Amygdala (tissue), 56 donors: ENCODE results near the gene LRRC49.

Source experiments
- DNase-seq, 56 donors: peaks; one replicate each; lab custom pipeline; 2025; lab: John Stamatoyannopoulos, UW

LRRC49 gene

DNA sequence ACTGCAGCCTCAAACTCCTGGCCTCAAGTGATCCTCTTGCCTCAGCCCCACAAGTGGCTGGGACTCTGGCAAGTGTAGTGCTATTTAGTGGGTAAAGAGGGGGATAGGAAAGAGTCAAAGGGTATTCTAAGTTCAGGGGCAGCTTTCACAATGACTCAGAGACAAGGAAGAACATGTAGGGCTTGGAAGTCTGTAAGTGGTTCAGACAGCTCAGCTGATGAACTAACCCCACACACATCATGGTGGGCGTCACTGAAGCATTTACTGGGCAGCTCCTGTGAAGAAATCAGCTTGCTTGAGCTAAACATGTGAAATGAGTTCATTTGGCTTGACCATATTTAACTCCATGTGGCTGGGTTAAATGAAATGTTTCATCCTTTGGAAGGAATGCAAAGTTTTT, 188.1 kb downstream of the LRRC49 start:
- no peak for DNase-seq

DNA sequence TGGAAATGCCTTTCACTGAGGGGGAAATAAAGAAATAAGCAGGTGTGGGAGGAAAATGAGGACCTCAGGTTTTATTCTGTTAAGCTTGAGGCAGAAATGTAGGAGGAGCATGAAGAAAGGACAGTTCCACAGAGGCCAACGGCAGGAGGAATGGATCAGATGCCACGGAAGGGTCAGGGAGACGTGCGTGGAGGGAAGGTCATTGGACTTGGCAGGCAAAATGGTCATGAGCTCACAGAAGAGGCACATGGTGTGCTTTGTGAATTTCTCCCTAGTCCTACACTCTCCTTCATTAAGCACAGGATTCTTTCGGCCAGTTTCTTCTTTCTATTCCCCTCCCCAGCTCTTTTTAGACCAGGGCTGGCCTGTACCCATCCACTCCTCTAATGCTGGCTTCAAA, 190.2 kb downstream of the LRRC49 start:
- DNase-seq, result no peak

GRCh38 chr15:71083349-71083748, 190.7 kb downstream of the LRRC49 start:
- DNase-seq, result no peak

DNA sequence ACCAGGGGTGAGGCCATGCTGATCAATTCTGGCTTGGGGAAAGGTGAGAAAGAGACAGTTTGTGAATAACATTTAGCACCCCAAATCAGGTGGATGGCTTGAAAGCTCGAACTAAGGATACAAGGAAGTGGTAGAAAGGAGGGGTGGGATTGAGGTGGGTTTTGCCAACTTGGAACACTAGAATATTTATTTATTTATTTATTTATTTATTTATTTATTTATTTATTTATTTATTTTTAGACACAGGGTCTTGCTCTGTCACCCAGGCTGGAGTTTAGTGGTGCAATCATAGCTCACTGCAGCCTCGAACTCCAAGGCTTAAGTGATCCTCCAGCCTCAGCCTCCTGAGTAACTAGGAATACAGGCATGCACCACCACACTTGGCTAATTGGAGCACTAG, 191.6 kb downstream of the LRRC49 start:
- no peak for DNase-seq

DNA sequence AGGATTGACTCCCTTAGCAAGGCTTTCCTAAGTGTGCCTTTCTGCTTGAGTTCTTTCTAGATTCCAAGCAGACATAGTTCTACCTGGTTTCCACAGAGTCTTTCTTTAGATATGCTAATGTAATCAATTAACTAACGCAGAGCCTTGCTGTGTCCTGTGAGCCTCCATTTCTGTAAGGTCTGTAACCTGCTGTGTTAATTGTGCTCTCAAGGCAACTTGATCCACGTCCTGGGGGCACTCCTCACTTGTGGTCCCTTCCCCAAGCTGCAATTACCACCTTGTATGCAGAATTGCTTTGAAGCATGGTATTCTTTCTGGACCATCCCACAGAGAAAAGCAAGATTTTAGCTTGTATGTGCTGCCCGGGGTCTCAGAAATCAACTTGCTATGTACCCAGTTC, 193.2 kb downstream of the LRRC49 start:
- DNase-seq, result no peak

- no peak for DNase-seq
Observed at GRCh38 chr15:71088155-71088554, 195.5 kb downstream of the LRRC49 start.

DNA sequence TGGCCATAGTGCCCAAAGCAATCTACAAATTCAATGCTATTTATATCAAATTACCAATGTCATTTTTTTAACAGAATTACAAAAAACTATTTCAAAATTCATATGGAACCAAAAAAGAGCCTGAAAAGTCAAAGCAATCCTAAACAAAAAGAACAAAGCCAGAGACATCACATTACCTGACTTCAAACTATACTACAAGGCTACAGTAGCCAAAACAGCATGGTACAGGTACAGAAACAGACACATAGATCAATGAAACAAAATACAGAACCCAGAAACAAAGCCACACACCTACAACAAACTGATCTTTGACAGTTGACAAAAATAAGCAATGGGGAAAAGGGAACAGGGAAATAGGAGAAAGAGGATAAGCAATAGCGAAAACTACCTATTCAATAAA, 196.1 kb downstream of the LRRC49 start:
- DNase-seq, result no peak

DNA sequence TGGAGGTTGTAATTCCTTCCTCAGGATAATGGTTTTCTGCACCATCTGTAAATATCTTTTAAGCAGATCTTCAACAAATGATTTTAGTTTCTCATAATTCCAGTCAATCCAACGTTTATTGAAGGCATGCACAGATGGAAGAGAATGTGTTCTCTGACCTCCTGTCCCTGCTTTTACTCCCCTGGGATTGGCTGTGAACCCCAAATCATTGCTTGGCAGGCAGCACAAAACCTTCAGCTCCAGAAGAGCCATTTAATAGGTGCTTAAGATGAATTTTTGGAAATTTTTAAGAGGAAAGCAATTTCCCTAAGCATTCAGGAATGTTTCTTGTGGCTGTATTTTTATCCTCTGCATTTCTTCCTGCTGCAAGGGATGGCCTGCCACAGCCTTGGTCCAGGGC, 197.2 kb downstream of the LRRC49 start:
- DNase-seq, result no peak

- DNase-seq, result no peak
Observed at GRCh38 chr15:71091601-71092000, 199.0 kb downstream of the LRRC49 start.

GRCh38 chr15:71092056-71092600, 199.5 kb downstream of the LRRC49 start:
- DNase-seq, result no peak

DNA sequence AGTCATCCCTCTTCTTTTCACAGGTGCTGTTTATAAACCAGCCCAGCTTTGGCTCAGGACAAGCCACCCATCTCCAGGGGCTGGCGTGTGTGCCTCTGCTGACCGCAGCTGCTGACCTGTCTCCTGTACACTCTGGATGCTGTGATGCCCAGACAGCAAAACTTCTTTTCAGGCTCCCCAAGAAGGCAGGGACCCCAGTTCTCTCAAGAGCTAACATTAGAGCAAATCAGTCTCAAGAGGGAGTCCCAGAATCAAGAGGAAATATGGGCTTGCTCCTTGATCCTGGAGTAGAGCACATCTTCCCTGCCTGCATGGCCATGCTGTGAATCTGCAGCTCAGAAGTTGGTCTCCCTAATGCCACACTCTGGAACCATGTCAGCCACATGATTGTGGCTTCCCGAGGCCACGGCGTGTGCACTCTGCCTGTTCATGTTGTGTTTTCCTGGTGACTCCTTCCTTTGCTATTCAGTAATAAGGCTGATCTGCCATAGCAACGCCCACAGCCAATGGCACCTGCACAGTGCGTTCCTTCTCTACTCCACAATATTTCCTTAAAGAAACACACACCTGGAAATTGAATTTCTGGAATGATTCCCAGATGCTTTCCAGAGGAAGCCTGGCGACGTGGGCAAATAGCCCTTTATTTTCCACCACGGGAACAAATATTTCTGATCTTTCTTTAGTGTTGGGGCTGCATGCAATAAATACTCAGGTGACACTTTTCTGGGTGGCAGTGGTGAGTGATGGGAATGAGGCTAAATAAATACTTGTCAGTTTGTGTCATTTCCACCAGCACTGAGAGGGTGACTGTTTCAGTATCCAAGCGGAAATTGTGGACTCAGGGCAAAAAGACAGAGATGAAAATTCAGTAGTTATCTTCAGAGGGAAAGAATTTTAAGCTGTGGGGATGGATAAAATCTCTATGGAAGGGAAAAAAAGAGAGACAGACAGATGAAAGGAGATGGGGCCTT, 200.7 kb downstream of the LRRC49 start:
- no peak for DNase-seq

- no peak for DNase-seq
Observed at GRCh38 chr15:71094137-71094536, 201.5 kb downstream of the LRRC49 start.

- DNase-seq, result no peak
Observed at GRCh38 chr15:71096676-71097075, 204.1 kb downstream of the LRRC49 start.

DNA sequence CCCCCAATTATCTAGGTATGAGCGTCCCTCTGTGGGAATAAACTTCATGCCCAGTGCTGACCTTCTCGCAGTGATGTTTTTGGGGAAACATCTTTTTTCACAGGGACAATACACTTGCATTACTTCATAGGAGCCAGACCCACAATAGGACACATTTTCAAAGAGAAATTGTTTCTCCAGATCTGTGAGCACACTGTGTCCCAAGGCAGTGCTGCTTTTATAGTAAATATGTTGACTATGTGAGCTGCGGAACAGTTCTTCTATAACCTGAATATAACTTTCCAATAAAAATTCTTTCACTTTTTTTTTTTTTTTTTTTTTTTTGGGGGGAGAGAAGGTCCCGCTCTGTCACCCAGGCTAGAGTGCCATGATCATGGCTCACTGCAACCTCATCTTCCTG, 205.3 kb downstream of the LRRC49 start:
- no peak for DNase-seq

DNA sequence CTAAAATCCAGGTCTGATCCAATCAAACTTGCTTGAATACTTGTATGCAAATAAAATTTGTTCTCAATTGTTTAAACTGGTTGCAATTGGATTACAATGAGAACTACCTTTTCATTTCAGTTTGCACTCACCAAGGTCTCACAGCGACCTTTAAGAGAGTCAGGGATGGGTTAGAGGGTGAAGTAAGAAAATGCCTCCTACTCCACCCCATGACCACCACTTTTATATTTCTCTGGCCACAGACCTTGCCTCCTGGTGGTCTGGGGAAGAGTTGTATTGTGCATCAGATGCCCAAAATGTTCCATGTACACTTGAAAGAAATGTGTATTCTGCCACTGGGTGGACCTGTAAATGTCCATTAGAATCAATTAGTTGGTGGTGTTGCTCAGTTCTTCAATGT, 206.3 kb downstream of the LRRC49 start:
- DNase-seq, result no peak
